GM21619 (cell line): Measurements from ENCODE around the gene SULT1A3.
"Not testable (repeated sequence)": the region's sequence is repeated elsewhere in the genome, so short reads cannot be mapped to it uniquely, and the experiment has no call there.

ENCODE experiments used
- ATAC-seq: cut with Tn5 transposase; IDR thresholded peaks from one replicate; pipeline ENCODE4 v1.9.1; 2021; ENCODE audit not compliant: unreplicated experiment

The SULT1A3 gene

GRCh38 chr16:30199049-30199448 is at the start of gene SULT1A3:
SULT1A3 (plus strand) TSS chr16:30199255; CDS start chr16:30200729, 1,474 bp downstream.
- ATAC-seq, result not testable (repeated sequence)

- ATAC-seq, result no peak
Measured at GRCh38 chr16:30151091-30151490, 48.0 kb upstream of the SULT1A3 start.

- no peak for ATAC-seq
Measured at GRCh38 chr16:30152517-30152916, 46.5 kb upstream of the SULT1A3 start.

- no peak for ATAC-seq
Measured at GRCh38 chr16:30155188-30155587, 43.9 kb upstream of the SULT1A3 start.

- ATAC-seq, result no peak
Measured at GRCh38 chr16:30157214-30157613, 41.8 kb upstream of the SULT1A3 start.

- no peak for ATAC-seq
Measured at GRCh38 chr16:30163538-30163937, 35.5 kb upstream of the SULT1A3 start.

- peak; percentile 64 for ATAC-seq
Measured at GRCh38 chr16:30166202-30166902, 32.7 kb upstream of the SULT1A3 start.

- not testable (repeated sequence) for ATAC-seq
Measured at GRCh38 chr16:30168746-30169145, 30.3 kb upstream of the SULT1A3 start.

- ATAC-seq, result not testable (repeated sequence)
Measured at GRCh38 chr16:30169416-30169815, 29.6 kb upstream of the SULT1A3 start.

GRCh38 chr16:30170145-30170544 is 28.9 kb upstream of the SULT1A3 start:
- not testable (repeated sequence) for ATAC-seq

- ATAC-seq, result no peak
Measured at GRCh38 chr16:30173054-30173453, 26.0 kb upstream of the SULT1A3 start.

- not testable (repeated sequence) for ATAC-seq
Measured at GRCh38 chr16:30176876-30177275, 22.2 kb upstream of the SULT1A3 start.

GRCh38 chr16:30179195-30179594 is 19.9 kb upstream of the SULT1A3 start:
- no peak for ATAC-seq

- ATAC-seq, result no peak
Measured at GRCh38 chr16:30179931-30180330, 19.1 kb upstream of the SULT1A3 start.

GRCh38 chr16:30180741-30181140 is 18.3 kb upstream of the SULT1A3 start:
- no peak for ATAC-seq

- ATAC-seq, result peak; percentile 42
Measured at GRCh38 chr16:30183233-30184095, 15.6 kb upstream of the SULT1A3 start, which contains the start of gene CORO1A. CORO1A (plus strand) TSS chr16:30183602; CDS start chr16:30185210, 1,608 bp downstream.

- peak; percentile 40 for ATAC-seq
Measured at GRCh38 chr16:30184096-30184890, 14.8 kb upstream of the SULT1A3 start.

GRCh38 chr16:30184891-30185682 is 14.0 kb upstream of the SULT1A3 start:
- ATAC-seq, result no peak

GRCh38 chr16:30185683-30186421 is 13.2 kb upstream of the SULT1A3 start:
- peak; percentile 25 for ATAC-seq

GRCh38 chr16:30186444-30186781 is 12.6 kb upstream of the SULT1A3 start:
- no peak for ATAC-seq
